ENCODE measurements around the gene TRAF3.

The TRAF3 gene

DNA sequence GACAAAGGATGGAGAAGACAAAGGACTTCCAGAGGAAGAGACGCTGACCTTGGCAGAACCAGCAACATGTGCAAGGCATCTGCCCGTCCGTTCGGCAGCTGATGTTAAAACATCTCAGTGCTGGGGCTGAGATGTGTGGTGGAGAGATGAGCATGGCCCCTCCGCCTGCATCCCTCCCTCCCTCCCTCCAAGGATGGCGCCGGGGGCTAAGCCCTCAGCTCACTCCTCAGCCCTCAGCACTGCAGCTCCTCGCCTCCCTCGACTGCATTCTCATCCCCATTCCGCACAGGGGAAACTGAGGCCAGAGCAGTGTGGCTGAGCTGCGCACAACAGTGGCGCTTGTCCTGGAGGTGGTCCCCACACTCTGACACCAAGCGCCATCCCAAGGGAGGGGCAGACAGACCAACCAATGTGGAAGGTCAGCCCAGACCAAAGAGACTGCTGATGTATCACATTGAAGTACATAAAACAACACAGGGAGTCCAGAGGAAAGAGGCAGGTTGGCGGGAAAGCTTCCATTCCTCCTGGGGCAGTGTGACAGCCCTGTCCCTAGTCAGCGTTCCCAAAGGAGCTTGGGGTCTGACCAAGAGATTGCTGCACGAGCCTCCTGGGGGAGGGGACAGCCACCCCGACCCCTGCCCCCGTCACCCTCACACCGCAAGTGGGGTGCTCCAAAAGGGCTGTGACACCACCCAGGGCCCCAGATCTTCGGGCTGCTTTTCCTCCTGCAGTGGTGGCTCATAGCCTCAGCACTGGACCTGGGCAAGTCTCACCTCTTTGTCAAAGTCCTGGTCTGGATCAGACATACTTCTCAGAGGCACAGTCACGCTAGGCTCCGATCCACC lies 160.3 kb downstream of the TRAF3 start:
- Histone ChIP-seq H3K4me1 (ENCODE audit: control insufficient read depth, insufficient read depth, low read length) (no peaks in the 10 kb centered on the region), H3K36me3 (ENCODE audit: control insufficient read depth, insufficient read depth, low read length) (peaks cover 23% of the 10 kb centered on the region), H3K27ac (ENCODE audit: low read depth, low read length) (no peak overlapping the region), H3K9ac (ENCODE audit: low read length) (no peak overlapping the region), H3K27me3 (ENCODE audit: control insufficient read depth, insufficient read depth, low read length) (no peaks in the 10 kb centered on the region), H3K4me3 (ENCODE audit: low read length) (no peak overlapping the region)

DNA sequence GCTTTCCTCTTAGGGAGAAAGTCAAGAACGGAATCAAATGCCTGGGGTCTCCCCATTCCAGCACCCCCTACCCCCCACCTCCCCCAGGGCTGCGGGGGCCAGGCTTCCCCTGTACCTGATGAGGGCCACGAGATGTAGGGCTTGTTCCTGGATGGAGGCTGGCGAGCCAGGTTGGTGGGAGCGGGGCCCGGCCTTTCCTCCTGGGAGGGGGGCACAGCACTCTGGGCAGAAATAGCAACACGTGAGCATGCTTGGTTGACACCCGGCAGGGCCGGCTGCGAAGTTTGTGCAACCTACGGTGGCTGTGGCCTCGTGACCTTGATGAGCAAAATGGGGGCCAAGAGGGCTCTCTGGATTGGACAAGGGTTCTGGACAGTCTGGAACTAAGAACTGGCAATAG lies 160.9 kb downstream of the TRAF3 start:
- Histone ChIP-seq H3K4me1 (ENCODE audit: control insufficient read depth, insufficient read depth, low read length) (no peaks in the 10 kb centered on the region), H3K36me3 (ENCODE audit: control insufficient read depth, insufficient read depth, low read length) (peaks cover 19% of the 10 kb centered on the region), H3K4me3 (ENCODE audit: low read length) (no peak overlapping the region), H3K27me3 (ENCODE audit: control insufficient read depth, insufficient read depth, low read length) (no peaks in the 10 kb centered on the region), H3K27ac (ENCODE audit: low read depth, low read length) (no peak overlapping the region), H3K9ac (ENCODE audit: low read length) (no peak overlapping the region)

DNA sequence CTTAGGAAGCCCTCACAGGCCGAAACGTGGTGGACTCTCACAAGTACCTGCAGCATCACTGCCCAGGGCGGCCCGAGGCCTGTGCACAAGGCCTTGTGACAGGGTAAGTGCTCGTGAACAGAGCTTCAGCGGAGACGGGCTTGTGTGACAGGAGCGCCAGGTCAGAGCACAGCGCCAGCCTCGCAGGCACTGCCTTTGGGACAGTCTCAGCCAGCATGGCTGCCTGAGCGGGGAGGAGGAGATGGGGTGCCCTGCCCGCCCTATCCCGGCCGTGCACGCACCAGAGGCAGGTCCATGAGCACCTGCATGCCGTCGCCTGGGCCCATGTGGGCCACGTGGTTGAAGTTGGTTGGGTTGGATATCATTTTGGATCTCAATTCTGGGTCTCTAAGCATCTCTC lies 162.1 kb downstream of the TRAF3 start:
- H3K27ac ChIP-seq (ENCODE audit: low read depth, low read length), result no peak overlapping the region
- H3K36me3 ChIP-seq (ENCODE audit: control insufficient read depth, insufficient read depth, low read length), result peaks cover 24% of the 10 kb centered on the region
- no peak overlapping the region for H3K4me3 ChIP-seq (ENCODE audit: low read length)
- no peak overlapping the region for H3K9ac ChIP-seq (ENCODE audit: low read length)
- H3K4me1 ChIP-seq (ENCODE audit: control insufficient read depth, insufficient read depth, low read length), result no peaks in the 10 kb centered on the region
- H3K27me3 ChIP-seq (ENCODE audit: control insufficient read depth, insufficient read depth, low read length), result no peaks in the 10 kb centered on the region

DNA sequence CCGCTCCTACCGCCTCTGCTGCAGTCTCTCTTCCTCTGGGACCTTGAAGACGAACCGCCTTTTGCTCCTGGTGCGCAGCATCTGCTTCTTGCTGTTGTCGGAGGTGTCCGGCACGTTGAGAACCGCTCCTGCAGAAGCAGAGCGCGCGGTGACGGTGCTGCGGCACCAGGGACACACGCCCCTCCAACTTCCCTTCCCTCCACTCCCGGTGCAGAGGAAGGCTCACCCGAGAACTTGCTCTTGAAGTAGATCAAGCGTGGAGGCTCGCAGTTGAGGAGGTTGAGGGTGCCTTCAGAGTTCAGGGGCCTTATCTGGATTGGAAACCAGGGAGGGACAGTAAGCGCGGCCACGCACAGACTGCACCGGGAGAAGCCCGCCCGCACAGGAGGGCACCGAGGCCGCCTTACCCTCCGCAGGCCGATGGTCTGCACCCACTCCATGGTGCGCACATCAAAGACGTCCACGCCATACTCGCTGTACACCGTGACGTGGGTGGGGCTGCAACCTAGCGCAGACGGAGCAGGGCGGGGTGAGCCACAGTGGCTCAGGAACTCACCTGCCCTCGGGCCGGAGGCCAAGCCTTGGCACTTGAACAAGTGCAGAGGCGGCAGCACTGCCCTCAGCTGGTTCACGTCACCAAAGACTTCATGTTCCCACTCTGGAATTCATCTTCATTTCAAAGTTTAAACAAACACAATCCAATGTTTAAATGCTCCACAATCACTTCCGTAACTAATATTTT lies 162.7 kb downstream of the TRAF3 start:
- Histone ChIP-seq H3K4me3 (ENCODE audit: low read length) (no peak overlapping the region), H3K27me3 (ENCODE audit: control insufficient read depth, insufficient read depth, low read length) (no peaks in the 10 kb centered on the region), H3K4me1 (ENCODE audit: control insufficient read depth, insufficient read depth, low read length) (no peaks in the 10 kb centered on the region), H3K27ac (ENCODE audit: low read depth, low read length) (no peak overlapping the region), H3K36me3 (ENCODE audit: control insufficient read depth, insufficient read depth, low read length) (peaks cover 29% of the 10 kb centered on the region), H3K9ac (ENCODE audit: low read length) (no peak overlapping the region)

DNA sequence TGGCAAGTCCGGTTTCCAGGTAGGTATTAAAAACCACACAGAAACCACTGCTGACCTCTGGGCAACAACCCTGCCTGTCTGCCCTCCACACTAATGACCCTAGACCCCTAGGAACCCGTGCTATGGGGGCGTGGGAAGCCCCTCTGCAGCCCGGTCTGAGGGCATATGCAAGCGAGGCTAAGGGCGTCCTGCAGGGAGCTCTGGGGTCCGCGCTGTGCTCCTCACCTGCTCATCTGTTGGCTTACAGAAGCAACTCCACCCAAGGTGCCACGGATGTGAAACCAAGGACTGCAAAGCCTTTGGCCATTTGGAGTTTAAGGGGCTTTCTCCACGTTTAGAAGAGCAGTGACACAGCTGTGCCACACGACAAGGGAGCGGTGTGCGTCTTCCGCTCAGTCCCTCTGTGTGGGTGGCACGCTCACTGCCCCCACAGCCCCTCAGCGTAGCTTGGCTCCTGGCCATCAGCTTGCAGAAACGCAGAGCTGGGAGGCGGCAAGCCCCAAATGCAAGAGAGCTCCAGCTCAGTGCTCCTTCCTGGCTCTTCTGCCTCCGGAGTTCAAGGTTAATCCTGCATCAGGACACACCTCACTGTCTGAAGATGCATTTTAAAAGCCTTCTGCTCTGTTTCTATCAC lies 163.6 kb downstream of the TRAF3 start:
- peaks cover 36% of the 10 kb centered on the region for H3K36me3 ChIP-seq (ENCODE audit: control insufficient read depth, insufficient read depth, low read length)
- H3K9ac ChIP-seq (ENCODE audit: low read length), result no peak overlapping the region
- no peak overlapping the region for H3K27ac ChIP-seq (ENCODE audit: low read depth, low read length)
- H3K4me1 ChIP-seq (ENCODE audit: control insufficient read depth, insufficient read depth, low read length), result no peaks in the 10 kb centered on the region
- H3K27me3 ChIP-seq (ENCODE audit: control insufficient read depth, insufficient read depth, low read length), result no peaks in the 10 kb centered on the region
- H3K4me3 ChIP-seq (ENCODE audit: low read length), result no peak overlapping the region

DNA sequence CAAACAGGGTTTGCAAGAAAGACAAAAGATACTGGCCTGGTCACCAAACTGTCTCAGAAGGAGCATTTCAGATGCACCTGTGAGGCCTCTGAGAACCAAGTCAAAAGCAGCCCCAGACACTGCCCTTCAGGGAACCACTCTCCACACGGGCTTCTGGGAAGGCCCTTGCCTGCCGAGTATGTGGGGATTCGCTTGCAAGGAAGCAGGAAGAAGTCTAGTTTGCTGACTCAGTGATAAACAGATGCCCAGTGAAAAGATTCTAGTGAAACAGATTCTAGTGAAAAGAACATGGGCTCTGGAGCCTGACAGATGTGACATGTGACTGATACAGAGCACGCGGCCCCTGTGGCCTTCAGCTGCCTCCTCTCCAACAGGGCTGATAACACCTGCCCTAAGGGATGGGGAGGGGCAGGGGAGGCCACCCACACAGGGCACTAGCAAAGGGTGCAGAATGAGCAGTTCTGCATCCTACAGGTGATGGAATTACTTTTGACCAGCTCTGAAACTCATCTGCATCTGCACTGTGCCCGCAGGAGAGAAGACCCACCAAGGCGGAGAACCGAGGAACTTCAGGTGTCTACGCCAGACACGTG lies 164.3 kb downstream of the TRAF3 start:
- Histone ChIP-seq H3K9ac (ENCODE audit: low read length) (no peak overlapping the region), H3K4me1 (ENCODE audit: control insufficient read depth, insufficient read depth, low read length) (no peaks in the 10 kb centered on the region), H3K27ac (ENCODE audit: low read depth, low read length) (no peak overlapping the region), H3K4me3 (ENCODE audit: low read length) (no peak overlapping the region), H3K36me3 (ENCODE audit: control insufficient read depth, insufficient read depth, low read length) (peaks cover 41% of the 10 kb centered on the region), H3K27me3 (ENCODE audit: control insufficient read depth, insufficient read depth, low read length) (no peaks in the 10 kb centered on the region)

DNA sequence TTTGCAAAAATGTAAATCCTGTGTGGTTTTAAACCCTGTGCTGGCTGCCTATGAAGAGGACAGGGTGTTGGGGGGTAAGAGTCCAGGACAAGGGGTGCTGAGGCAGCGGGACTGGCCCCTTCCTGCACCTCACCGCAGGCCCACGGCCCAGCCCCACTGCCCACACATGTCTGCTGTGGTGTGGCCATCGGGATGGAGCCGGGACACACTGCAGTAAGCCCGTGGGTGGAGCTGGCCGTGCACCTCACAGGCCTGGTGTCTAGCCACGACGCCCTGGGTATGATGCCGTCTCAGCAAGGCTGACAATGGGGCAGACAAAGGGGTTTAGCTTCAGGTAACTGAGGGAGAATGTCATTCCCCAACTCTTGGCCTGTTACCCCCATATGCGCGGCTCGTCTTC lies 164.8 kb downstream of the TRAF3 start:
- Histone ChIP-seq H3K4me3 (ENCODE audit: low read length) (no peak overlapping the region), H3K36me3 (ENCODE audit: control insufficient read depth, insufficient read depth, low read length) (peaks cover 45% of the 10 kb centered on the region), H3K9ac (ENCODE audit: low read length) (no peak overlapping the region), H3K27me3 (ENCODE audit: control insufficient read depth, insufficient read depth, low read length) (no peaks in the 10 kb centered on the region), H3K4me1 (ENCODE audit: control insufficient read depth, insufficient read depth, low read length) (no peaks in the 10 kb centered on the region), H3K27ac (ENCODE audit: low read depth, low read length) (no peak overlapping the region)

DNA sequence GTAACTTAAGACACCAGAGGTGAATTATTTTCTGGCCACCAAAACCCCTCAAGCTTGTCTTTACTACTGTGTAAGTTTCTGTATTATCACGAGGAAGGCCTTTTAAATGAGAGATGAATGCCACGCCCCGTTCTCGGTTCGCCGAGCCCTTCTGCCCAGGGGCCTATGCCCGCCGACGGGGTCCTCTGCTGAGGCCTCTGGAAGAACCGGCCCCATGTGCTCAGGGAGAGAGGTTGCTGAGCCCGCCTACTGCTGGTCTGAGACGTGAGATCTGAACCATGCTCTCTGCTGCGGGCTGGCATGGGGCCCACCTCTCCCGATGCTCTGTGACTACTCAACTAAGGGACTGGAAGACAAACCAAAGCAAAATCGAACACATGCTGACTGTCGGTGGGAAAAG lies 166.2 kb downstream of the TRAF3 start:
- no peak overlapping the region for H3K9ac ChIP-seq (ENCODE audit: low read length)
- no peaks in the 10 kb centered on the region for H3K27me3 ChIP-seq (ENCODE audit: control insufficient read depth, insufficient read depth, low read length)
- H3K36me3 ChIP-seq (ENCODE audit: control insufficient read depth, insufficient read depth, low read length), result peaks cover 41% of the 10 kb centered on the region
- H3K4me1 ChIP-seq (ENCODE audit: control insufficient read depth, insufficient read depth, low read length), result no peaks in the 10 kb centered on the region
- no peak overlapping the region for H3K27ac ChIP-seq (ENCODE audit: low read depth, low read length)
- H3K4me3 ChIP-seq (ENCODE audit: low read length), result no peak overlapping the region

DNA sequence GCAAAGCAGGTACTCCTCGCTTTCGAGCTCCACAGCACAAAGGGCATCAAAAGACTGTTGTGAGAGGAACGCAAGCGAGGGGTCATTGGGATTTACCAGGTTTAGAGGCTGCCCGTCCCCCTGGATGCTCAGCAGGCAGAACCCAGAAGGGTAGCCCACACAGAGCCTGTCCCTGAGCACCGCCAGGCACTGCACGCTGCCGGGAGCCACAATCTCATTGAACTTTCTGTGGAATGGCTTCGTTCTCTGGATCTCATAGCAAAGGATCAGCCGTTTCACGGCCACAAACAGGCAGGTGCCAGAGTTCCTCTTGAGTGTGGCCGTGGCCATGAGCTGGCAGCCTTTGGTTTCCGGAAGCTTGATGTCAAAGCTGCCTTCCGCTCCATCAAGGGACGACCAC lies 166.7 kb downstream of the TRAF3 start:
- Histone ChIP-seq H3K4me3 (ENCODE audit: low read length) (no peak overlapping the region), H3K27me3 (ENCODE audit: control insufficient read depth, insufficient read depth, low read length) (no peaks in the 10 kb centered on the region), H3K27ac (ENCODE audit: low read depth, low read length) (no peak overlapping the region), H3K9ac (ENCODE audit: low read length) (no peak overlapping the region), H3K4me1 (ENCODE audit: control insufficient read depth, insufficient read depth, low read length) (no peaks in the 10 kb centered on the region), H3K36me3 (ENCODE audit: control insufficient read depth, insufficient read depth, low read length) (peaks cover 46% of the 10 kb centered on the region)

DNA sequence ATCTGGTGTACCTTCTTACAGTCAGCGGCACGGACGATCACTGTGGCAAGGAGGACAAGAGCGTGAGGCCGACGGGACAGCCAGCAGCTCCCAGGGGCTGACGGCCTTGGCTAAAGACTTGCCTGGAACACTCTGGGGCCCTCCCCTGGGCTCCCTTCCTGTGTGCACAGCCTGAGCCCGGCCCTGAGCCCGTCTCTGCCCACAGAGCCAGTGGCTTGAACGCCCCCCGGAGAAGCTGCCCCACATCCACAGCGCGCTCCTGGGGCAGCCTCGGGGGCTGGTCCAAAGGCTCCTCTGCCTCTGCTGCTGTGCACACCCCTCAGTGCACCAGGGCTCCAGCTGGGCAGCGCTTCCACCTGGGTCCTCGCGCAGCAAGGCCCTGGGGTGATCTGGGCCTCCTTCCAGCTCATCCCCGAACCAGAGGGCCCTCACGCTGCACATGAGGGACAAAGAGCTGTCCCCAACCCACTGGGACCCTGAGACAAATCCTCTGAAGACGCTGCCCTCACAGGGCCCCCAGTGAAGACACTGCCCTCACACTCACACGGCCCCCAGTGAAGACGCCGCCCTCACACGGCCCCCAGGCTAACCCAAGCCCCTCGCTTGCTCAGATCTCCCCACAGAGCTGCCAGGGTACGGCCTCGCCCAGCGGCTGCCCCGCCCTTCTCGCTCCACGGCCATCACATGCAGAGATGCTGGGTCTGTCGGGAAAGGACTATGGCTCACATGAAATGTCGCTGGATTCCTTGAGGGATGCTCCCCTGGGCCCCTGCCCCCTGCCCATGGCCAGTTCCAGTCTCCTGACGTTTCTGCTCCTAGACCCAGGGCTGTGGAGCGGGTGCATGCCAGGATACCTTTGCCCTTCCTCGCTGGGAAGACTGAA lies 167.4 kb downstream of the TRAF3 start:
- Histone ChIP-seq H3K36me3 (ENCODE audit: control insufficient read depth, insufficient read depth, low read length) (peaks cover 50% of the 10 kb centered on the region), H3K4me3 (ENCODE audit: low read length) (no peak overlapping the region), H3K4me1 (ENCODE audit: control insufficient read depth, insufficient read depth, low read length) (peaks cover 7% of the 10 kb centered on the region), H3K27me3 (ENCODE audit: control insufficient read depth, insufficient read depth, low read length) (no peaks in the 10 kb centered on the region), H3K9ac (ENCODE audit: low read length) (no peak overlapping the region), H3K27ac (ENCODE audit: low read depth, low read length) (no peak overlapping the region)

DNA sequence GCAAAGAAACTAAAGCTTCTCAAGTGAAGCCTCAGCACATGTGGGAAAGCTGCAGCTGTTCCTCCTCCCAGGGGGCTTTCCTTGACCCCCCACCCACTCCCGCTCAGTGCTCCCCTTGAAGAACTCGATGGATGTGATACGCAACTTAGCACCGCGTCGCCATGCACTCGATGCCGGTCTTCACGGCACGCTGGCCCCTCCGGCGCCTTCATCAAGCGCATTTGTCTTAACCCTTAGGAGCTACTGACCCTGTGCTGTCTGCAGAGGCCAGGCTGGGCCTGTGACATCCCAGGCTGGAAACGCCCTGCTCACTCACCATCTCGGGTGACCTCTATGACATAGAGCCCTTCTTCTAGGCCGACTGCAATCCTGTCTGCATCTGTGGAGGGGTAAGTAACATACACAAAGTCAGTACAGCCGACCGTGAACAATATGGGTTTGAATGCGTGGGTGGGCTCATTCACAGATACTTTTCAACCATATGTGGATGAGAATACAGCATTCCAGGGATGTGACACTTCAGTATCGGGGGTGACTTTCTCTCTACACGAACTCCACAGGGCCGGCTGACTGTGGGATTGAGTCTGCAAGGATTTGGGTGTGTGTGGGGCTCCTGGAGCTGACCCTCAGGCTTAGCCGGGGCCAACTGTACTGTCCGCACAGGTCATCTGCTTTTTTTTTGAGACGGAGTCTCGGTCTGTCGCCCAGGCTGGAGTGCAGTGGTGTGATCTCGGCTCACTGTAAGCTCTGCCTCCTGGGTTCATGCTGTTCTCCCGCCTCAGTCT lies 168.3 kb downstream of the TRAF3 start:
- H3K27me3 ChIP-seq (ENCODE audit: control insufficient read depth, insufficient read depth, low read length), result no peaks in the 10 kb centered on the region
- H3K4me3 ChIP-seq (ENCODE audit: low read length), result no peak overlapping the region
- no peak overlapping the region for H3K27ac ChIP-seq (ENCODE audit: low read depth, low read length)
- H3K4me1 ChIP-seq (ENCODE audit: control insufficient read depth, insufficient read depth, low read length), result peaks cover 10% of the 10 kb centered on the region
- no peak overlapping the region for H3K9ac ChIP-seq (ENCODE audit: low read length)
- peaks cover 53% of the 10 kb centered on the region for H3K36me3 ChIP-seq (ENCODE audit: control insufficient read depth, insufficient read depth, low read length)

Measured in rectal smooth muscle tissue (tissue), 1 donor.